ENCODE results near the gene SGF29.
A peak's percentile ranks its signal among the peaks of the same experiment; 100 is the strongest.
"Not testable (repeated sequence)": the region's sequence is repeated elsewhere in the genome, so short reads cannot be mapped to it uniquely, and the experiment has no call there.

Gene SGF29

GRCh38 chr16:28553776-28554633 lies at the start of gene SGF29:
Gene SGF29, plus strand, starts transcription at chr16:28553920. Its CDS starts 27,150 bp downstream, at chr16:28581070.
- peak; percentile 88 to 98 for DNase-seq

GRCh38 chr16:28504707-28505404 lies 48.9 kb upstream of the SGF29 start:
- DNase-seq: no peak

GRCh38 chr16:28505489-28506137 lies 48.1 kb upstream of the SGF29 start:
- peak; percentile 31 to 49 for DNase-seq

DNA sequence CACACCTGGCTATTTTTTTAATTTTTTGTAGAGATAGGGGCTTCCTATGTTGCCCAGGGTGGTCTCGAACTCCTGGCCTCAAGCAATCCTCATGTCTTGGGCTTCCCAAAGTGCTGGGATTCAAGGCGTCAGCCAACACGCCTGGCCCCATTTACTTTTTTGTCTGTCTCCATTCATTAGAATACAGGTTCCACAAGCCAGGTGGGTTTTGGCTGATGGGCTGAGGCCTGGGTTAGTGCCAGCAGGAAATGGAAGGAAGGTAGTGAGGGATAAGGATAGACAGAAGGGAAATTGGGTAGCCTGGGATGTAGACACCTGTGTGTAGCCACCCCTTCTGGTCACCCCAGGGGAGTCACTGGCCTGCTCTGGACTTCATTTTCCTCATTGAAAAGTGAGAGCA lies 42.7 kb upstream of the SGF29 start:
- DNase-seq: no peak

DNA sequence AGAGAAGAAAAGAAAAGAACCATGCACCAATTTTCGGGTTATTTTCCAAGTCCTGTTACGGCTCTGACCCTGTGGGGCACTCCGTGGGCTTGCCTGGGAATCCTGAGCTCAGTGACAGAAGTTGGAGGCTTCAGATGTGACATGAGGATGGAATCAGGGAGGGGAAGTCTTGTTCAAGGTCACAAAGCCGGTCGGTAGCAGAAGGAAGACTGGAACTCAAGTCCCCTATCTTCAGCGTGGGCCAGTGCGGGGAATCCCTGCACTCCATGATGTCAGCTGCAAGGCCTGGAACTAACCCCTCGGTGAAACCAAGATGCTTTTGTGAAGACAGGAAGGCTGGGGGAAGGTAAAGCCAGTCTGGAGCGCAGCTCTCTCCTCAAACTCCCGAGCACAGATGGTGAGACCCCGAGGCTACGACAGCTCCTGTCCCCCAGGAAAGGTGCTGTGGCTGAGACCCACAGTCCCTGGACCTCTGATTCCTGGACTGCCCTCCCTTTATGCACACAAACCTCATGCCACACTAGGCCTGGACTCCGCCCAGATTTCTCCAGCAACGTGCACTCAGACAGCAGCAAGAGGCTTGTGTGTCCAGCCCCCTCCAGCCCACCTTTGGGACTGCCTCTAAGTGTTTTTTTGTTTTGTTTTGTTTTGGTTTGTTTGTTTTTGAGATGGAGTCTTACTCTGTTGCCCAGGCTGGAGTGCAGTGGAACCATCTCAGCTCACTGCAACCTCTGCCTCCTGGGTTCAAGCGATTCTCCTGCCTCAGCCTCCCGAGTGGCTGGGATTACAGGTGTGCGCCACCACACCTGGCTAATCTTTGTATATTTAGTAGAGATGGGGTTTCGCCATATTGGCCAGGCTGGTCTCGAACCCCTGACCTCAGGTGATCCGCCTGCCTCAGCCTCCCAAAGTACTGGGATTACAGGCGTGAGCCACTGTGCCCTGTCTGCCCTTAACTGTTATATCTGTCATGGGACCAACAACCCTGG lies 41.6 kb upstream of the SGF29 start:
- DNase-seq: no peak

DNA sequence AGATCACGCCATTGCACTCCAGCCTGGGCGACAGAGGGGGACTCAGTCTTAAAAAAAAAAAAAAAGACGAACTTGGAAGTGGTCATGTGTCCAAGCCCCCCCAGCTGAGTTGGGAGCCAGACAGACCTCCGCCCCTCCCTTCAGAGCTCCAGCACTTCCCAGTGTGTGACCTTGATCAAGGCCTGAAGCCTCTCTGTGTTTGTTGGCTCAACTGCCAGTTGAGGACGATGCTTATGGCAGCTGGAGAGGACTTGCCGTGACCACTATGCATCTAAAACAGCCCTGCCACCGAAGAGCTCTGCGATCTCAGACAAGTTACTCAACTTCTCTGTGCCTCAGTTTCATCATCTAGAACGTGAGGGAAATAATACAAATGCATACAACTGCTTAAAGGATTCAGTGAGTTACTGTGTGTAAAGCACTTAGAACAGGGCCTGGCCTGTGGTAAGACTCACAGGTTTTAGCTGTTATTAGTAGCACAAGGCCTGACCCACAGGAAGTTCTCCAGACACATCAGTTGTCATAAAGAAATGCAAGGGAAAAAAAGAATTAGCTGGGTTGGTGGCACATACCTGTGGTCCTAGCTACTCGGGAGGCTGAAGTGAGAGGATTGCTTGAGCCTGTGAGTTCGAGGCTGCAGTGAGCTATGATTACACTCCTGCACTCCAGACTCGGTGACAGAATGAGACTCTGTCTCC lies 40.1 kb upstream of the SGF29 start:
- DNase-seq: no peak

GRCh38 chr16:28514246-28514645 lies 39.5 kb upstream of the SGF29 start:
- no peak for DNase-seq

GRCh38 chr16:28520672-28521071 lies 33.0 kb upstream of the SGF29 start:
- DNase-seq: no peak

GRCh38 chr16:28521436-28521835 lies 32.3 kb upstream of the SGF29 start:
- no peak for DNase-seq

DNA sequence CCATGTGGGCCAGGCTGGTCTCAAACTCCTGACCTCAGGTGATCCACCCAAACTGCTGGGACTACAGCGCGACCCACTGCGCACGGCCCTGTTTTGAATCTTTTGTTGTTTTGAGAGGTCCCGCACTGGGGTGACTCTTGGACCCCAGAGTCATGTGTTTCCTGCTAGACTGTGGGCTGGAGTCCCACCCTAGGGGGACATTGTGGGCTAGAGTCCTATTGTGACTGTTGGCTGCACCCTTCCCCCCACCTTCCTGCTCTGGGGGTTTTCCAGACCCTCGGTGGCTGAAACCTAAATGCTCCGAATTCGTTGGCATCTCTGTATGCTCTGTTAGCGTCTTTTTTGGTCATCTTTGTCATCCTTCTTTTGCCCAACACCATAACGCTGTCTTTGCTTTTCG lies 30.9 kb upstream of the SGF29 start:
- no peak for DNase-seq

GRCh38 chr16:28524681-28525171 lies 29.0 kb upstream of the SGF29 start:
- peak; percentile 47 to 58 for DNase-seq

GRCh38 chr16:28526201-28527099 lies 27.3 kb upstream of the SGF29 start:
- DNase-seq: no peak

DNA sequence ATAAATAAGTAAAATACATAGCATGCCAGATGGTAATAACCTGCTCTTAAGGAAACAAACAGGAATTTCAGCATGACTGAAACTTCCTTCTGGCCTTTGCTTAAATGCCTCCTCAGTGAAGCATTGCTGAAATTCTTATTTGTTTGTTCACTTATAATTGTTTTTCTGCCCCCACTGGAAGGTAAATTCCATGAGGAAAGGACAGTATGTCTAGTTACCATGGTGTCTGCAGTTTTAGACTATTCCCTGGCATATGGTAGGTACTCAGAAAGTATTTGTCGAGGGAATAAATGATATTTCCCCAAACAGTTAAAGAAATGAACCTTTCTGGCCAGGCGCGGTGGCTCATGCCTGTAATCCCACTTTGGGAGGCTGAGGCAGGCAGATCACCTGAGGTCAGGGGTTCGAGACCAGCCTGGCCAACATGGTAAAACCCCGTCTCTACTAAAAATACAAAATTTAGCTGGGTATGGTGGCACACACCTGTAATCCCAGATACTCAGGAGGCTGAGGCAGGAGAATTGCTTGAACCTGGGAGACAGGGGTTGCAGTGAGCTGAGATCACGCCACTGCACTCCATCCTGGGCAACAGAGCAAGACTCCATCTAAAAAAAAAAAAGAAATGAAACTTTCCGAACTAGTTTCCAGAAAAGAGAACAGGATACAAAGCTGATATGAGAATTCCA lies 26.5 kb upstream of the SGF29 start:
- not testable (repeated sequence) for DNase-seq

DNA sequence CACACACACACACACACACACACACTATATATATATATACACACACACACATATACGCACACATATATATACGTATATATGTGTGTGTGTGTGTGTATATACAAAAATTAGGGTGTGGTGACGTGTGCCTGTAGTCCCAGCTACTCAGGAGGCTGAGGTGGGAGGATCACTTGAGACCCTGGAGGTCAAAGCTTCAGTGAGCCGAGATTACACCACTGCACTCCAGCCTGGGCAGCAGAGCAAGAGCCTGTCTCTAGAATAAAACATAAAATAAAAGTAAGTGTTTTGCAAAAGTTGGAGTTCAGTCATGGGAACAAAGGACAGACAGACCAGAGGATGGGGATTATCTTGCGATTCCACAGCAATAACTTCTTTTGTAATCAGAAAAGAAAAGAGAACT lies 25.7 kb upstream of the SGF29 start:
- no peak for DNase-seq

- no peak for DNase-seq
These were observed 25.3 kb upstream of the SGF29 start for GRCh38 chr16:28528463-28528867.

GRCh38 chr16:28529124-28529523 lies 24.6 kb upstream of the SGF29 start:
- no peak for DNase-seq

DNA sequence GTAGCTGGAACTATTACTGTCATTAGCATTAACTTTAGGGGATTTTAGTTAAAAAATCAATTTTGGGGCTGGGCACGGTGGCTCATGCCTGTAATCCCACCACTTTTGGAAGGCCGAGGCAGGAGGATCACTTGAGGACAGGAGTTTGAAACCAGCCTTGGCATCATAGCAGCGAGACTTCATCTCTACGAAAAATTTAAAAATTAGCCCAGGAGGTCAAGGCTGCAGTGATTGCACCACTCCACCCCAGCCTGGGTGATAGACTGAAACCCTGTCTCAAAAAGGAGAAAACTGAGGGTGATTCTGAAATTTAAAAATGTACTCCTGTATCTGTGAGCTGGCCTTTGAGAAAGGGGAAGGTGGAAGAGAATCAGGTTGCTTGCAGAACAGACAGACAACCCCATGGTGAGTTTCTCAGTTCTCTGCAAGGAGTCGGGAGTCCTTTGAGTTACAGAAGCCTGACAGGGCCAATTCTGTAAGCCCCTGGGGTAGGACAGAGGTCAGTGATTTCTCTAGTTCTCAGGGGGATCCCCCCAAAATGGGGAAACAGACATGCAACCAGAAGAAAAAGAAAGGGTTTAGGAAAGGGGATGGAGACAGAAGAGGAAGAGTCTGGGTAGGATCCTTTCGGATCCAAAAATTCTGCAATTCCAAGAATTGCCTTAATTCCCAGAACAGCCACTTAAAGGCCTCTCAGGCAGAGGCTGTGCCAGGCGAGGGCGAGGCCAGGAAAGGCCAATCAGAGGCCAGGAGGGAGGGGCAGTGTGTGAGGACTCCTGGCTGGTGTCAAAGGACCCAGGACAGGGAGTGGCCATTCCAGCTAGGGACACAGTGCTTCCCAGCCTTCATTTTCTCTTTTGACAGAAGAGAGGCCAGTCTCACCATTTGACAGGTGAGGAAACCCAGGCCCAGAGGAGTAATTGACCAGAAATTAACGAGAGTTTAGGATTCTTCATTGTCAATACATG lies 21.7 kb upstream of the SGF29 start:
- peak; percentile 81 for DNase-seq

DNA sequence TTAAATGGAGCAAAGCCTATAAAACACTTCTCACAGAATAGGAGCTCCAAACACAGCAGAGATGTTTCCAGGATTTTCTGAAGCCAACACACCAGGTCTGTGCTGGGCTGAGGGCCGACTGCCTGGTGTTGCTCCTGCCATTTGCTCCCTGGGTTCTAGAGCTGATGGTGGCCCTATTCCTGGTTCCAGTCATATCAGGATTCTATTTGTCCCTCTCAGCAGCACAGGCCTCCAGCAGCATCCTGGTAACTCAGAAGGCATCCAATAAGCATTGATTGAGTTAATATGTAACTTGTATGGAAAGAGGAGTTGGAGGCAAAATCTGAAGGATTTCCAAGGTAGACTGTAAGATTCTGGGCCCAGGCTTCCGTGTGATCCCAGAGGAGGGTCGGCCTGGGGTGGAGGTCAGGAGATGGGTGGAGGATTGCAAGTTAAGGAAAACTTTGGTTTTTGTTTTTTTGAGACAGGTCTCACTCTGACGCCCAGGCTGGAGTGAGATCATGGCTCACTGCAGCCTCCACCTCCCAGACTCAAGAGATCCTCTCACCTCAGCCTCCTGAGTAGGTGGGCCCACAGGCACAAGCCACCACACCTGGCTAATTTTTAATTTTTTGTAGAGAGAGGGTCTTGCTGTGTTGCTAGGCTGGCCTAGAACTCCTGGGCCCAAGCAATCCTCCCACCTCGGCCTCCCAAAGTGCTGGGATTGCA lies 20.6 kb upstream of the SGF29 start:
- no peak for DNase-seq

Data from inflammatory macrophage treated with lipopolysaccharide for 1 hour (primary cell).